Endothelial cell (in vitro differentiated cells): Measurements from ENCODE around the gene SLC26A1. TPM values are rescaled to one million over a fixed set of nuclear protein-coding genes. Genes with fewer than 3 reads are reported as not detected.

Source experiments
- DNase-seq: peaks from one replicate; pipeline ENCODE4 v3.0.0; 2021; ENCODE audit warnings: low spot score
- H3K27ac Mint-ChIP-seq: one replicate; pipeline ENCODE4 v1.8.0; 2021; ENCODE audit warnings: mixed read lengths, inconsistent platforms; ENCODE audit not compliant: unreplicated experiment
- H3K27me3 Mint-ChIP-seq: one replicate; pipeline ENCODE4 v1.8.0; 2021; ENCODE audit warnings: mild to moderate bottlenecking, moderate library complexity, mixed read lengths, inconsistent platforms; ENCODE audit not compliant: unreplicated experiment
- H3K36me3 Mint-ChIP-seq: one replicate; pipeline ENCODE4 v1.8.0; 2021; ENCODE audit warnings: mild to moderate bottlenecking, low read depth, mixed read lengths, inconsistent platforms; ENCODE audit not compliant: unreplicated experiment
- H3K4me1 Mint-ChIP-seq: one replicate; pipeline ENCODE4 v1.8.0; 2021; ENCODE audit warnings: mild to moderate bottlenecking, mixed read lengths, inconsistent platforms; ENCODE audit not compliant: unreplicated experiment
- H3K4me3 Mint-ChIP-seq: one replicate; pipeline ENCODE4 v1.8.0; 2021; ENCODE audit warnings: mild to moderate bottlenecking, mixed read lengths, inconsistent platforms; ENCODE audit not compliant: unreplicated experiment
- H3K9me3 Mint-ChIP-seq: one replicate; pipeline ENCODE4 v1.8.0; 2021; ENCODE audit warnings: mixed read lengths, inconsistent platforms; ENCODE audit not compliant: unreplicated experiment
- total RNA-seq: library from RNA; stranded (reverse); fragmentation: NEBNext Ultra II Directional; extraction: Animal tissue kit (Norgen Biotek cat#: 25700); gene quantifications from one replicate; pipeline ENCODE4 v1.2.1, GENCODE V29; 2021; ENCODE audit not compliant: unreplicated experiment
- TF ChIP-seq, protein P1 (sequence below): fragments of 200-600 bp; sonication (generic); IDR thresholded peaks from one replicate; pipeline ENCODE4 v1.5.0; 2021; ENCODE audit warnings: antibody characterized with exemption; ENCODE audit not compliant: unreplicated experiment

Gene SLC26A1
- total RNA-seq, 1 donor from 2014 or later: not detected

DNA sequence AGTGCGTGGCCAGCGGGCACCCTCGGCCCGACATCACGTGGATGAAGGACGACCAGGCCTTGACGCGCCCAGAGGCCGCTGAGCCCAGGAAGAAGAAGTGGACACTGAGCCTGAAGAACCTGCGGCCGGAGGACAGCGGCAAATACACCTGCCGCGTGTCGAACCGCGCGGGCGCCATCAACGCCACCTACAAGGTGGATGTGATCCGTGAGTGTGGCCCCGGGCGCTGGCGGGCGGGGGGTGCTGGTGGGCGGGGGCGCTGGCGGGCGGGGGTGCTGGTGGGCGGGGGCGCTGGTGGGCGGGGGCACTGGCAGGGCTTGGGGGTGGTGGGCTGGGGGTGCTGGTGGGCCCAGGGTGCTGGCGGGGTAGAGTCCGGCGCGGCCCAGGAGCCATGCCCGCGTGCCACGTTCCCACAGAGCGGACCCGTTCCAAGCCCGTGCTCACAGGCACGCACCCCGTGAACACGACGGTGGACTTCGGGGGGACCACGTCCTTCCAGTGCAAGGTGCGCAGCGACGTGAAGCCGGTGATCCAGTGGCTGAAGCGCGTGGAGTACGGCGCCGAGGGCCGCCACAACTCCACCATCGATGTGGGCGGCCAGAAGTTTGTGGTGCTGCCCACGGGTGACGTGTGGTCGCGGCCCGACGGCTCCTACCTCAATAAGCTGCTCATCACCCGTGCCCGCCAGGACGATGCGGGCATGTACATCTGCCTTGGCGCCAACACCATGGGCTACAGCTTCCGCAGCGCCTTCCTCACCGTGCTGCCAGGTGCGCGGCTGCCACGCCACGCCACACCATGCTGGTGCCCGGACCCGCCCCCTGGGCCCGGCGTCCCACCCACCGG, 30.9 kb upstream of the SLC26A1 start:
- Mint-ChIP-seq H3K27ac (no peak overlapping the region), H3K36me3 (peaks cover 3% of the 10 kb centered on the region), H3K27me3 (peaks cover 12% of the 10 kb centered on the region), H3K9me3 (no peaks in the 10 kb centered on the region), H3K4me1 (no peaks in the 10 kb centered on the region), H3K4me3 (no peak overlapping the region)
- TF ChIP-seq, protein P1, sequence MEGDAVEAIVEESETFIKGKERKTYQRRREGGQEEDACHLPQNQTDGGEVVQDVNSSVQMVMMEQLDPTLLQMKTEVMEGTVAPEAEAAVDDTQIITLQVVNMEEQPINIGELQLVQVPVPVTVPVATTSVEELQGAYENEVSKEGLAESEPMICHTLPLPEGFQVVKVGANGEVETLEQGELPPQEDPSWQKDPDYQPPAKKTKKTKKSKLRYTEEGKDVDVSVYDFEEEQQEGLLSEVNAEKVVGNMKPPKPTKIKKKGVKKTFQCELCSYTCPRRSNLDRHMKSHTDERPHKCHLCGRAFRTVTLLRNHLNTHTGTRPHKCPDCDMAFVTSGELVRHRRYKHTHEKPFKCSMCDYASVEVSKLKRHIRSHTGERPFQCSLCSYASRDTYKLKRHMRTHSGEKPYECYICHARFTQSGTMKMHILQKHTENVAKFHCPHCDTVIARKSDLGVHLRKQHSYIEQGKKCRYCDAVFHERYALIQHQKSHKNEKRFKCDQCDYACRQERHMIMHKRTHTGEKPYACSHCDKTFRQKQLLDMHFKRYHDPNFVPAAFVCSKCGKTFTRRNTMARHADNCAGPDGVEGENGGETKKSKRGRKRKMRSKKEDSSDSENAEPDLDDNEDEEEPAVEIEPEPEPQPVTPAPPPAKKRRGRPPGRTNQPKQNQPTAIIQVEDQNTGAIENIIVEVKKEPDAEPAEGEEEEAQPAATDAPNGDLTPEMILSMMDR: no peak
- DNase-seq: no peak

DNA sequence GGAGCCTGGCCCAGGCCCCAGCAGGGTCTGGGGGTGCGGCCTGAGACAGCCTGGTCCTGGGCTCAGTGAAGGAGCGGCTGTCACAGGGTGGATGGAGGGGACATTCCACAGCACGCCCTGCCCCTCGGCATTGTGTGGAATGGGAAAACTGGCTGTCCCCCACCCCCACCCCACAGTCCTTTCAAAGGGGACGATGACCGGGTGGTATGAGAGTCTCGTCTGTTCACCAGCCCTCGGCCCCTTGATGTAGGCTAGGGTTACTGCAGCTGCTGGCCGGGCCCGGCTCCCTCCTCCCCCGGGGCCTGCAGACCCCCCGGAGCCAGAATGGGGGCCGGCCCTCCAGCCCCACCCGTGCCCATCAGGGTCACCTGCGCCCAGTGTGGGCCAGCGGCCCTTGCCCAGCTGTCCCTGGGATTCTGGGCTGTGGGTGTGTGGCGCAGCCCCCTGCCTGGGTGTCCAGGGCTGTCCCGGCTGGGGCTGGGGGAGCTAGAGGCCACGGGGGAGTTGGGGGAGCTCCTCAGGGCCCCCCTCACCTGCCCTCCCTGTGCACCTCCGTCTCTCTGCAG, 30.0 kb upstream of the SLC26A1 start:
- Mint-ChIP-seq H3K27ac (no peak overlapping the region), H3K27me3 (peaks cover 12% of the 10 kb centered on the region), H3K4me1 (no peaks in the 10 kb centered on the region), H3K36me3 (peaks cover 3% of the 10 kb centered on the region), H3K4me3 (no peak overlapping the region), H3K9me3 (no peaks in the 10 kb centered on the region)
- no peak for DNase-seq
- TF ChIP-seq, protein P1: no peak

DNA sequence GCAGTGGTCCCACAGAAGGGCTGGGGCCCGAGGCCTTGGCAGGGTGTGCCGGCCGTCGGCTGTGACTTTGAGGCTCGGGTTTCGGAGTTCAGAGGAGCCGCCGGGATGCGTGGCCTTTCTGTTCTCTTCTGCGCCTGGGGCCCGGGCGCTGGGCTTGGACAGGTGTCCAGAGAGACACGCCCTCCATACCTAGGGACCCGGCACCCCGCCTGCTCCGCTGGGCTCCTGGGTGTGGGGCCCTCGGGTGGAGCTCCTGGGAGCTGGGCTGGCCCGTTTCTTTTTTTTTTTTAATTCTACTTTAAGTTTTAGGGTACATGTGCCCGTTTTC, 29.5 kb upstream of the SLC26A1 start:
- peaks cover 3% of the 10 kb centered on the region for H3K36me3 Mint-ChIP-seq
- no peaks in the 10 kb centered on the region for H3K9me3 Mint-ChIP-seq
- H3K4me3 Mint-ChIP-seq: no peak overlapping the region

DNA sequence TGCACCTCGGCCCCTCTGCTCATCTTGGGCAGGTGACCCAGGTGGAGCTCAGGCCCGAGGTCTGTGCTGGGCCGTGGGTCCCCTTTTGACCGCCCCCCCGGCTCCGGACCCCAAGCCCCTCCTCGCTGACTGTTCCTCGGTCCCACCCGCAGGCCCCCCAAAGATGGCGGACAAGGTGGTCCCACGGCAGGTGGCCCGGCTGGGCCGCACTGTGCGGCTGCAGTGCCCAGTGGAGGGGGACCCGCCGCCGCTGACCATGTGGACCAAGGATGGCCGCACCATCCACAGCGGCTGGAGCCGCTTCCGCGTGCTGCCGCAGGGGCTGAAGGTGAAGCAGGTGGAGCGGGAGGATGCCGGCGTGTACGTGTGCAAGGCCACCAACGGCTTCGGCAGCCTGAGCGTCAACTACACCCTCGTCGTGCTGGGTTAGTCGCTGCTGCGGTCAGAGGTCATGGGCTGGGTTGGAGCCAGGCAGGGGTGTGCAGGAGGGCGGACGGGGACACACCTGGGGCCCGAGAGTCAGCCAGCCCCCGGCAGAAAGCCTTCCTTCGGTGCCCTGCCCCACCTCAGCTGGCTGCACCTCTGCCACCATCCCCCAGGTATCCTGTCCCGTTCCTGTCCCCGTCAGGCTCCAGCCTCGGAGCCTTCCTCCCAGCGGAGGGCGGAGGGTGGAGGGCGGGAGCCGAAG, 29.0 kb upstream of the SLC26A1 start:
- Mint-ChIP-seq H3K4me1 (no peaks in the 10 kb centered on the region), H3K4me3 (no peak overlapping the region), H3K9me3 (no peaks in the 10 kb centered on the region), H3K27ac (no peak overlapping the region), H3K27me3 (peaks cover 10% of the 10 kb centered on the region), H3K36me3 (peaks cover 3% of the 10 kb centered on the region)
- DNase-seq: no peak
- TF ChIP-seq, protein P1: no peak

More for the DNA sequence above, 29.5 kb upstream of the SLC26A1 start:
- no peak overlapping the region for H3K27ac Mint-ChIP-seq
- TF ChIP-seq, protein P1: no peak
- peaks cover 11% of the 10 kb centered on the region for H3K27me3 Mint-ChIP-seq
- no peak for DNase-seq
- no peaks in the 10 kb centered on the region for H3K4me1 Mint-ChIP-seq
